T-cell (primary cell): ENCODE results near the gene PDE1A. TPM values are rescaled to one million over a fixed set of nuclear protein-coding genes. Genes with fewer than 3 reads are reported as not detected.

Source experiments
- ATAC-seq, 4 experiments: fragments of 200-7000 bp in 3 of 4; fragments of 150-1000 bp in 1 of 4; cut with Tn5 transposase; replicated peaks in 1 of 4; 1 replicate in 3 of 4; 2 replicates in 1 of 4; pipeline ENCODE4 v1.10.0; 2021; ENCODE audit warnings: moderate library complexity in 3 of 4, mild to moderate bottlenecking in 2 of 4, moderate number of reproducible peaks in 1 of 4
- CTCF ChIA-PET, 2 donors: fragments of 300-600 bp; sonication (Branson Sonifier 250); formaldehyde crosslinking; loops; one replicate each; lab custom pipeline; 2022; ENCODE audit warnings: antibody characterized with exemption in 2 of 2; lab: Charles Lee
- POLR2A ChIA-PET, 2 donors: fragments of 300-600 bp; sonication (Branson Sonifier 250); formaldehyde crosslinking; loops; one replicate each; lab custom pipeline; 2022; ENCODE audit warnings: antibody characterized with exemption in 2 of 2; lab: Charles Lee
- DNase-seq, 35 experiments: peaks; one replicate each; pipeline versions ENCODE4 v3.0.0 to v3.0.0-alpha.2; 2013 to 2023
- H3K27ac ChIP-seq: one replicate; pipeline ENCODE4 v1.5.1; 2013; ENCODE audit warnings: low read length
- H3K27me3 ChIP-seq, 2 experiments: replicated peaks in 1 of 2; 1 replicate in 1 of 2; 2 replicates in 1 of 2; pipeline versions ENCODE4 v1.6.1 to v1.7.0; 2013; ENCODE audit warnings: low read length in 1 of 2, mixed read lengths in 1 of 2; ENCODE audit not compliant: control insufficient read depth in 2 of 2, insufficient read depth in 2 of 2; ENCODE audit errors: extremely low read depth in 1 of 2
- H3K36me3 ChIP-seq, 2 donors: 1 replicate in 1 of 2; 2 replicates in 1 of 2; pipeline versions ENCODE4 v1.6.1 to v1.7.0; 2013; ENCODE audit warnings: low read length in 1 of 2; ENCODE audit not compliant: control insufficient read depth in 2 of 2, insufficient read depth in 1 of 2; ENCODE audit errors: extremely low read depth in 1 of 2
- H3K4me1 ChIP-seq, 2 experiments: 1 replicate in 1 of 2; 2 replicates in 1 of 2; pipeline versions ENCODE4 v1.6.1 to v1.7.0; 2013; ENCODE audit warnings: low read length in 2 of 2, mixed read lengths in 1 of 2; ENCODE audit not compliant: insufficient read depth in 2 of 2, control insufficient read depth in 1 of 2; ENCODE audit errors: extremely low read depth in 1 of 2
- H3K4me3 ChIP-seq, 2 donors: 1 replicate in 1 of 2; 2 replicates in 1 of 2; pipeline versions ENCODE4 v1.5.1 to v1.7.0; 2013; ENCODE audit warnings: mild to moderate bottlenecking in 2 of 2, low read length in 1 of 2, moderate library complexity in 1 of 2; ENCODE audit not compliant: control insufficient read depth in 1 of 2; ENCODE audit errors: extremely low read depth in 1 of 2
- H3K9me3 ChIP-seq: 2 replicates; pipeline ENCODE4 v1.7.0; 2013
- H3K27ac Mint-ChIP-seq, 2 donors: one replicate each; pipeline ENCODE4 v1.8.0; 2020 to 2021; ENCODE audit warnings: mild to moderate bottlenecking in 2 of 2, mixed read lengths in 2 of 2
- H3K27me3 Mint-ChIP-seq, 2 donors: one replicate each; pipeline ENCODE4 v1.8.0; 2021 to 2022; ENCODE audit warnings: mixed read lengths in 2 of 2
- H3K36me3 Mint-ChIP-seq: one replicate; pipeline ENCODE4 v1.8.0; 2021; ENCODE audit warnings: mixed read lengths
- H3K4me1 Mint-ChIP-seq, 3 donors: one replicate each; pipeline ENCODE4 v1.8.0; 2020 to 2022; ENCODE audit warnings: mixed read lengths in 3 of 3, mild to moderate bottlenecking in 1 of 3
- H3K4me3 Mint-ChIP-seq, 3 donors: one replicate each; pipeline ENCODE4 v1.8.0; 2020 to 2022; ENCODE audit warnings: mild to moderate bottlenecking in 3 of 3, mixed read lengths in 3 of 3, moderate library complexity in 3 of 3
- H3K9me3 Mint-ChIP-seq, 3 donors: one replicate each; pipeline ENCODE4 v1.8.0; 2020 to 2022; ENCODE audit warnings: mixed read lengths in 3 of 3
- WGBS: methylation state at CpG from one replicate; pipeline ENCODE4 v1.1.5; 2013; ENCODE audit warnings: missing lambda C conversion rate; ENCODE audit not compliant: insufficient coverage; 5-methylcytosine and 5-hydroxymethylcytosine counted together
- total RNA-seq, 35 experiments: library from RNA in 6 of 35; stranded (reverse) in 6 of 35; fragments of 120-200 nt in 1 of 35; gene quantifications; one replicate each; pipeline versions ENCODE4 v1.2.1 to v1.2.4 and lab custom pipeline; 2013 to 2026

The PDE1A gene
- total RNA-seq, 5 donors from 2014 or later (not counting 1 experiment from before 2014, with no cell fraction given), result not detected

DNA sequence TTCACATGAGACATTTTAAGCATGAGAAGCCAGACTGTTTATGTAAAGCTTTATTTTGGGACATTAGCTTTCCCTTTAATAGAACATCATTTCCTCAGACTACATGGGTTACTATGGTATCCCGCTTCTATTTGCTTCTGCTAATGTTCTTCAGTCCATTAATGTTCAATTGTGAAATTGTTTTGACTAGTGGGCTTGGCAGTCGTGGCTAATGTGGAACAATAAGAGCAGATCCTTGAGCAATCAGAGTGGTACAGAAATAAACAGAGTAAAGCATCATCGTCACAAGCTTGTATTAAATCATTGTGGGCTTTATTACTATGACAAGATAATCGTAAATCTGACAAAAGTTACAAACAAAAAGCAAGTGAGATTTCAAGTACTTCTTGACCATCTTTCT is 60.2 kb downstream of the PDE1A start:
- ChIA-PET CTCF (no interaction called here), POLR2A (no interaction called here)
- Histone ChIP-seq H3K9me3 (no peaks in the 10 kb centered on the region), H3K4me1 (no peaks in the 10 kb centered on the region), H3K27me3 (no peaks in the 10 kb centered on the region), H3K27ac (no peak overlapping the region), H3K4me3 (no peak overlapping the region), H3K36me3 (no peaks in the 10 kb centered on the region)
- Mint-ChIP-seq H3K4me1 (no peaks in the 10 kb centered on the region), H3K27me3 (peaks cover 0 to 2% of the 10 kb centered on the region in 2 donors), H3K27ac (no peak overlapping the region), H3K9me3 (peaks cover 0 to 4% (median 0%) of the 10 kb centered on the region in 3 donors), H3K36me3 (no peaks in the 10 kb centered on the region), H3K4me3 (no peak overlapping the region)
- ATAC-seq (no peak), DNase-seq (no peak)
- WGBS, result 66% methylated on average over 2 of the region's 4 CpGs

DNA sequence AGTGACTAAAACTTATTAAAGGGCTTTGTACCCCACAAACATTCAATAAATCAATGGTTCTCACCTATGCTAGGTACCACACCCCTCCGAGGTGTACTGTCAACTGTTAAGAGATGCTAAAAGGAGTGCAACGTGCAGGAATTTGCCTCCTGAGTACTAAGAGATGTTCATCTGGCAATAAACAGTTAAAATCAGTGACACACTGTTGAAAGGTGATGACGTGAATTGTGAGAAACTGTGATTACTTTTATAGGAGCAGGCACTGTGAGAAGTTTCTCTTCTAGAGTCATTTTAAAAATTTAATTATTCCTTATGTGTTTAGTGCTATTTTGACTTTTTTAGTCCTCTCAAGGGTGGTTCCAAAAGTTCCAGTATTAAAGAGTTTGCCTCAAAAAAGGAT is 61.0 kb downstream of the PDE1A start:
- peaks cover 0 to 2% of the 10 kb centered on the region in 2 donors for H3K27me3 Mint-ChIP-seq
- H3K36me3 ChIP-seq, result no peaks in the 10 kb centered on the region
- ATAC-seq (no peak), DNase-seq (no peak)
- H3K4me3 ChIP-seq, result no peak overlapping the region
- H3K36me3 Mint-ChIP-seq, result no peaks in the 10 kb centered on the region
- no peak overlapping the region for H3K27ac ChIP-seq
- no peaks in the 10 kb centered on the region for H3K9me3 ChIP-seq
- H3K9me3 Mint-ChIP-seq, result peaks cover 0 to 4% (median 0%) of the 10 kb centered on the region in 3 donors
- no peak overlapping the region for H3K4me3 Mint-ChIP-seq
- no peaks in the 10 kb centered on the region for H3K4me1 Mint-ChIP-seq
- POLR2A ChIA-PET, result no interaction called here
- 50% methylated on average over 1 of the region's 3 CpGs for WGBS
- no peaks in the 10 kb centered on the region for H3K4me1 ChIP-seq
- CTCF ChIA-PET, result no interaction called here
- H3K27me3 ChIP-seq, result no peaks in the 10 kb centered on the region
- no peak overlapping the region for H3K27ac Mint-ChIP-seq

GRCh38 chr2:182361477-182361876 is 65.4 kb downstream of the PDE1A start:
- no peaks in the 10 kb centered on the region for H3K36me3 Mint-ChIP-seq
- no peaks in the 10 kb centered on the region for H3K9me3 ChIP-seq
- H3K4me3 Mint-ChIP-seq, result no peak overlapping the region
- H3K27me3 Mint-ChIP-seq, result no peaks in the 10 kb centered on the region
- peaks cover 0 to 4% (median 0%) of the 10 kb centered on the region in 3 donors for H3K9me3 Mint-ChIP-seq
- H3K27ac Mint-ChIP-seq, result no peak overlapping the region
- no CpG with 5 or more reads among the region's 1 CpG for WGBS
- no peaks in the 10 kb centered on the region for H3K27me3 ChIP-seq
- H3K4me1 ChIP-seq, result no peaks in the 10 kb centered on the region
- no peak for ATAC-seq
- H3K4me1 Mint-ChIP-seq, result no peaks in the 10 kb centered on the region
- H3K36me3 ChIP-seq, result no peaks in the 10 kb centered on the region
- DNase-seq, result no peak
- ChIA-PET CTCF (no interaction called here), POLR2A (interaction anchor here in 1 of 2 donors (0.7 kb wide), 1 partner anchor 1338 kb away, joined by 4 read pairs; no protein-coding TSS in a partner anchor)
- H3K27ac ChIP-seq, result no peak overlapping the region
- H3K4me3 ChIP-seq, result no peak overlapping the region

DNA sequence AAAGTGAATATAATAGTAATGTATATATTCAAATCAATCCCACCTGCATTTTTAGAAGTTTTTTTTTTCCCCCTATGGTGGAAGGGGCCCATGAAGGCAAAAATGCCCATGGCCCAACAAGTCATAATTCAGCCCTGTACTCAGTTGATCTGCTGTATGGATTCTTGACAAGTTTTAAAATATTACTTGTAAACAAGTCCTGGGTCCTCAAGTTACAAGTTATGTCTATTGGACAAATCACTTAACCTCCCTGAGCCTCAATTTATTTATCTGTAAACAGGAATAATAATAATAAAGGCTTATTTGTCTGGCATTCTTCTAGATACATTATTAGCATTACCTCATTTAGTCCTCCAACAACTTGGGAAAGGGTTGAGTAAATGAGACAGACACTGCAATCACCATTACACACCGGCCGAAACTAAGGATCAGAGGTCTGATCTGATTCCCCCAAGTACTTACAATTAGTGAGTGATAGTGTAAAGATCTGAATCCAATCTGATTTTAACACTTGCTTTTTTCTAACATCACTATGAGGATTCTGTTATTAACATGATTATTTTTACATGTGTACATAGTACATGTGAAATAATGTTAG is 66.1 kb downstream of the PDE1A start:
- no peaks in the 10 kb centered on the region for H3K36me3 Mint-ChIP-seq

DNA sequence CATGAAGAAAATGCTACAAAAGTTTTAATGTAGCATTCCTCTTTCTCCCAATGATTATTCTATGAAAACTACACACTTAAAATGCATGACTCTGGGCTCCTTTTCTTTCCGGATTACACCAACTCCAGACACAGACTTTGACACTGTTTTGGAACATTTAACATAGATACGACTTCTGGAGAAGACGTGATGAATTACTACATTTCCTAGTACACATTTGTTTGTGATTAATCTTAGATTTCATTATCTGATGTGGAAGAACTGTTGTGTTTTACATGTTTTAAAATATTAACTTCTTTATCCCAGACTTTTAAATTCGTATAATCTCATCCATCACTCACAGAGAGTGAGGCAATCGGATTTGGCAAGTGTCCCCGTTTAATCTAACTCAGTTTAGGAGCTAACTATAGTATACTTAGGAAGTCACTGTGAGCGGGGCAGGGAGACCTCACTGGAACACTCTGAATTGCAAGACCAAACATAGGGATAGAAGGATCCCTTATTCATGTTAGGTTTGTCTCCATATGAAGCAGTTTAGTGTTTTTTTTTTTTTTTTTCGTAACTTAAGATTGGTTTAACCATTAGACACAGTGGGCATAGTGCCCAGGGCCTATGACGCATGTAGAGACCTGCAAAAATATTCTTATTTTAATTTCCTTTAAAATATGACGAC is 66.7 kb downstream of the PDE1A start:
- H3K27ac Mint-ChIP-seq, result no peak overlapping the region
- no peak overlapping the region for H3K4me3 Mint-ChIP-seq
- H3K4me1 Mint-ChIP-seq, result no peaks in the 10 kb centered on the region
- POLR2A ChIA-PET, result no interaction called here
- Histone ChIP-seq H3K9me3 (no peaks in the 10 kb centered on the region), H3K27ac (no peak overlapping the region), H3K36me3 (no peaks in the 10 kb centered on the region), H3K27me3 (no peaks in the 10 kb centered on the region), H3K4me3 (no peak overlapping the region), H3K4me1 (no peaks in the 10 kb centered on the region)
- 100% methylated on average over 1 of the region's 10 CpGs for WGBS
- ATAC-seq, result no peak
- DNase-seq, result no peak
- no peaks in the 10 kb centered on the region for H3K36me3 Mint-ChIP-seq
- peaks cover 0 to 4% (median 0%) of the 10 kb centered on the region in 3 donors for H3K9me3 Mint-ChIP-seq
- CTCF ChIA-PET, result no interaction called here
- no peaks in the 10 kb centered on the region for H3K27me3 Mint-ChIP-seq

More for the DNA sequence above, 66.1 kb downstream of the PDE1A start:
- no peak for DNase-seq
- CTCF ChIA-PET, result no interaction called here
- Histone ChIP-seq H3K36me3 (no peaks in the 10 kb centered on the region), H3K27ac (no peak overlapping the region), H3K4me1 (no peaks in the 10 kb centered on the region), H3K4me3 (no peak overlapping the region), H3K9me3 (no peaks in the 10 kb centered on the region), H3K27me3 (no peaks in the 10 kb centered on the region)
- H3K27ac Mint-ChIP-seq, result no peak overlapping the region
- H3K4me3 Mint-ChIP-seq, result no peak overlapping the region
- peaks cover 0 to 4% (median 0%) of the 10 kb centered on the region in 3 donors for H3K9me3 Mint-ChIP-seq
- WGBS, result no CpG with 5 or more reads among the region's 2 CpGs
- POLR2A ChIA-PET, result interaction anchor here in 1 of 2 donors (0.7 kb wide), 1 partner anchor 1339 kb away, joined by 4 read pairs; no protein-coding TSS in a partner anchor
- H3K27me3 Mint-ChIP-seq, result no peaks in the 10 kb centered on the region
- H3K4me1 Mint-ChIP-seq, result no peaks in the 10 kb centered on the region
- ATAC-seq, result no peak

- Mint-ChIP-seq H3K36me3 (no peaks in the 10 kb centered on the region), H3K27me3 (no peaks in the 10 kb centered on the region), H3K4me1 (no peaks in the 10 kb centered on the region), H3K4me3 (no peak overlapping the region), H3K27ac (no peak overlapping the region), H3K9me3 (peaks cover 0 to 5% (median 0%) of the 10 kb centered on the region in 3 donors)
- no peak overlapping the region for H3K4me3 ChIP-seq
- no peaks in the 10 kb centered on the region for H3K27me3 ChIP-seq
- H3K9me3 ChIP-seq, result no peaks in the 10 kb centered on the region
- H3K27ac ChIP-seq, result no peak overlapping the region
- no CpG with 5 or more reads among the region's 8 CpGs for WGBS
- H3K36me3 ChIP-seq, result no peaks in the 10 kb centered on the region
- ATAC-seq (no peak), DNase-seq (no peak)
- ChIA-PET CTCF (no interaction called here), POLR2A (no interaction called here)
- H3K4me1 ChIP-seq, result no peaks in the 10 kb centered on the region
Measured at GRCh38 chr2:182359027-182359989, 67.5 kb downstream of the PDE1A start.
